IMR-90 (cell line): ENCODE results near the gene TRAF1. TPM values are rescaled to one million over a fixed set of nuclear protein-coding genes. Genes with fewer than 3 reads are reported as not detected.

ENCODE experiments used
- ATAC-seq: fragments of 200-7000 bp; cut with Tn5 transposase; 2 replicates; pipeline ENCODE4 v1.9.1; 2020; ENCODE audit warnings: low read depth, mild to moderate bottlenecking, moderate library complexity
- BruUV-seq: library from RNA; stranded (reverse); fragments of 400-500 nt; replicated peaks from 2 replicates; lab custom pipeline; 2021; lab: Mats Ljungman, UMichigan
- CTCF ChIA-PET: fragments of 300-600 bp; formaldehyde crosslinking; extraction: SDS; loops from one replicate; lab custom pipeline; 2021; ENCODE audit warnings: antibody characterized with exemption; lab: Yijun Ruan, JAX
- POLR2A ChIA-PET: fragments of 300-600 bp; sonication (Branson Sonifier 250); formaldehyde crosslinking; loops from one replicate; lab custom pipeline; 2022; ENCODE audit warnings: antibody characterized with exemption; ENCODE audit not compliant: unreplicated experiment; lab: Charles Lee
- DNase-seq: peaks from one replicate; pipeline ENCODE4 v3.0.0; 2013
- H2AFZ ChIP-seq: replicated peaks from 2 replicates; pipeline ENCODE3; 2013; ENCODE audit warnings: low read length, mild to moderate bottlenecking; ENCODE audit not compliant: poor library complexity
- H2AK5ac ChIP-seq: 2 replicates; pipeline ENCODE4 v1.6.1; 2013; ENCODE audit warnings: low read depth, low read length, inconsistent platforms
- H2AK9ac ChIP-seq: replicated peaks from 2 replicates; pipeline ENCODE3; 2013; ENCODE audit warnings: mild to moderate bottlenecking, low read depth, low read length, moderate library complexity; ENCODE audit not compliant: poor library complexity
- H2BK120ac ChIP-seq: 2 replicates; pipeline ENCODE4 v1.6.1; 2013; ENCODE audit warnings: low read depth, low read length, inconsistent platforms
- H2BK15ac ChIP-seq: 3 replicates; pipeline ENCODE4 v1.6.1; 2013; ENCODE audit warnings: low read depth, low read length, inconsistent platforms
- H2BK20ac ChIP-seq: 2 replicates; pipeline ENCODE4 v1.6.1; 2013; ENCODE audit warnings: low read depth, mild to moderate bottlenecking, inconsistent platforms, low read length, moderate library complexity
- H2BK5ac ChIP-seq: 2 replicates; pipeline ENCODE4 v1.6.1; 2013; ENCODE audit warnings: mild to moderate bottlenecking, low read depth, low read length, inconsistent platforms; ENCODE audit not compliant: poor library complexity, severe bottlenecking
- H3K14ac ChIP-seq: replicated peaks from 2 replicates; pipeline ENCODE4 v1.6.1; 2013; ENCODE audit warnings: low read depth, low read length, inconsistent platforms
- H3K18ac ChIP-seq: 2 replicates; pipeline ENCODE4 v1.6.1; 2013; ENCODE audit warnings: low read depth, low read length, control low read depth
- H3K23ac ChIP-seq: 2 replicates; pipeline ENCODE4 v1.6.1; 2013; ENCODE audit warnings: low read depth, low read length, inconsistent platforms
- H3K27ac ChIP-seq: 2 replicates; pipeline ENCODE4 v1.5.1; 2013; ENCODE audit warnings: mild to moderate bottlenecking, control low read depth, low read length; ENCODE audit not compliant: insufficient read depth
- H3K27me3 ChIP-seq: 2 replicates; pipeline ENCODE4 v1.6.1; 2013; ENCODE audit warnings: low read length; ENCODE audit not compliant: control insufficient read depth, insufficient read depth
- H3K36me3 ChIP-seq: 2 replicates; pipeline ENCODE4 v1.6.1; 2013; ENCODE audit warnings: low read length, mixed read lengths; ENCODE audit not compliant: control insufficient read depth, insufficient read depth
- H3K4ac ChIP-seq: 2 replicates; pipeline ENCODE4 v1.6.1; 2013; ENCODE audit warnings: low read depth, low read length, inconsistent platforms
- H3K4me1 ChIP-seq: 2 replicates; pipeline ENCODE4 v1.6.1; 2013; ENCODE audit warnings: low read length, mixed read lengths; ENCODE audit not compliant: control insufficient read depth, insufficient read depth
- H3K4me2 ChIP-seq: 2 replicates; pipeline ENCODE4 v1.6.1; 2013; ENCODE audit warnings: low read depth, mild to moderate bottlenecking, control low read depth, low read length, moderate library complexity
- H3K4me3 ChIP-seq: 2 replicates; pipeline ENCODE4 v1.5.1; 2013; ENCODE audit warnings: low read depth, mild to moderate bottlenecking, control low read depth, low read length, moderate library complexity; ENCODE audit not compliant: insufficient read depth
- H3K56ac ChIP-seq: 2 replicates; pipeline ENCODE4 v1.6.1; 2013; ENCODE audit warnings: low read length, inconsistent platforms; ENCODE audit not compliant: insufficient read depth; ENCODE audit errors: extremely low read depth
- H3K79me1 ChIP-seq, 2 experiments: 2 replicates each; pipeline ENCODE4 v1.6.1; 2013; ENCODE audit warnings: low read length in 2 of 2, inconsistent platforms in 1 of 2, low read depth in 1 of 2
- H3K9ac ChIP-seq: 2 replicates; pipeline ENCODE4 v1.6.1; 2013; ENCODE audit warnings: low read depth, low read length, control low read depth
- H3K9me1 ChIP-seq: 2 replicates; pipeline ENCODE4 v1.6.1; 2013; ENCODE audit warnings: low read length, inconsistent platforms; ENCODE audit not compliant: insufficient read depth
- H3K9me3 ChIP-seq: 2 replicates; pipeline ENCODE4 v1.6.1; 2013; ENCODE audit warnings: low read length; ENCODE audit not compliant: control insufficient read depth, insufficient read depth
- H4K20me1 ChIP-seq: 2 replicates; pipeline ENCODE4 v1.6.1; 2013; ENCODE audit warnings: low read length, inconsistent platforms; ENCODE audit not compliant: insufficient read depth
- H4K5ac ChIP-seq: 2 replicates; pipeline ENCODE4 v1.6.1; 2013; ENCODE audit warnings: mild to moderate bottlenecking, low read depth, low read length, control low read depth
- H4K8ac ChIP-seq, 2 experiments: 2 replicates each; pipeline ENCODE4 v1.6.1; 2013; ENCODE audit warnings: low read depth in 2 of 2, low read length in 2 of 2, control low read depth in 1 of 2, inconsistent platforms in 1 of 2
- H4K91ac ChIP-seq: 2 replicates; pipeline ENCODE4 v1.6.1; 2013; ENCODE audit warnings: low read depth, low read length, inconsistent platforms; ENCODE audit not compliant: insufficient read depth
- BHLHE40 ChIP-seq: fragments of 150-350 bp; IDR thresholded peaks from 2 replicates; pipeline ENCODE4 v1.6.1; 2016; ENCODE audit warnings: mild to moderate bottlenecking, low read depth, low read length
- CHD1 ChIP-seq: IDR thresholded peaks from 2 replicates; pipeline ENCODE4 v1.6.1; 2012; ENCODE audit warnings: low read depth, low read length, improper control_type of control experiment
- CTCF ChIP-seq: conservative IDR thresholded peaks from 2 replicates; pipeline ENCODE4 v1.5.1; 2012; ENCODE audit warnings: mild to moderate bottlenecking, low read depth, low read length, improper control_type of control experiment
- FOS ChIP-seq: fragments of 150-350 bp; IDR thresholded peaks from 2 replicates; pipeline ENCODE4 v1.6.1; 2016; ENCODE audit warnings: low read depth, low read length
- MAFK ChIP-seq: IDR thresholded peaks from 2 replicates; pipeline ENCODE4 v1.6.1; 2012; ENCODE audit warnings: low read depth, low read length, improper control_type of control experiment
- MAZ ChIP-seq: IDR thresholded peaks from 2 replicates; pipeline ENCODE4 v1.6.1; 2012; ENCODE audit warnings: low read depth, mild to moderate bottlenecking, low read length, improper control_type of control experiment, moderate library complexity, borderline replicate concordance
- MXI1 ChIP-seq: IDR thresholded peaks from 2 replicates; pipeline ENCODE4 v1.6.1; 2012; ENCODE audit warnings: low read depth, mild to moderate bottlenecking, low read length, moderate library complexity, borderline replicate concordance
- NFE2L2 ChIP-seq: fragments of 150-350 bp; IDR thresholded peaks from 2 replicates; pipeline ENCODE4 v1.6.1; 2016; ENCODE audit warnings: low read depth, mild to moderate bottlenecking, low read length
- POLR2A ChIP-seq: IDR thresholded peaks from 2 replicates; pipeline ENCODE4 v1.6.1; 2012; ENCODE audit warnings: mild to moderate bottlenecking, low read depth, low read length
- RAD21 ChIP-seq: IDR thresholded peaks from 2 replicates; pipeline ENCODE4 v1.6.1; 2012; ENCODE audit warnings: low read length, improper control_type of control experiment
- RCOR1 ChIP-seq: IDR thresholded peaks from 2 replicates; pipeline ENCODE4 v1.6.1; 2012; ENCODE audit warnings: mild to moderate bottlenecking, low read length, improper control_type of control experiment; ENCODE audit not compliant: insufficient replicate concordance
- RFX5 ChIP-seq: IDR thresholded peaks from 2 replicates; pipeline ENCODE4 v1.8.0; 2012; ENCODE audit warnings: low read depth, mild to moderate bottlenecking, low read length, moderate library complexity
- SMC3 ChIP-seq: fragments of 150-350 bp; IDR thresholded peaks from 2 replicates; pipeline ENCODE4 v1.6.1; 2016; ENCODE audit warnings: low read depth, mild to moderate bottlenecking, antibody characterized with exemption, low read length, moderate library complexity
- WGBS, 2 experiments: methylation state at CpG; one replicate each; pipeline versions ENCODE4 v1.1.5 to v1.1.7; 2013; ENCODE audit warnings: missing lambda C conversion rate in 2 of 2; ENCODE audit not compliant: insufficient read length in 1 of 2; ENCODE audit errors: extremely low coverage in 2 of 2; 5-methylcytosine and 5-hydroxymethylcytosine counted together
- dilution Hi-C: fragments of 300-500 bp; cut with HindIII; formaldehyde crosslinking; loops from one replicate; pipeline ENCODE4 v1.14.3; 2018; ENCODE audit warnings: low sequenced_read_pairs; ENCODE audit not compliant: unreplicated experiment
- in situ Hi-C: fragments of 300-500 bp; cut with MboI; formaldehyde crosslinking; loops from 3 replicates; pipeline ENCODE4 v1.14.3; 2019; ENCODE audit warnings: low sequenced_read_pairs, inconsistent platforms, mixed read lengths
- intact Hi-C: fragments of 100-400 bp; cut with micrococcal nuclease; formaldehyde crosslinking; loops from 2 replicates; pipeline ENCODE4 v1.10.0; 2022
- polyA plus RNA-seq, 3 experiments: library from polyadenylated mRNA; depleted of rRNA; stranded (reverse); fragments of >200 nt; gene quantifications; 2 replicates each; pipeline ENCODE4 v1.2.3, GENCODE V29; 2012; ENCODE audit warnings: low replicate concordance in 1 of 3
- total RNA-seq: library from RNA; depleted of rRNA; stranded (reverse); fragments of >200 nt; gene quantifications from 2 replicates; pipeline ENCODE4 v1.2.3, GENCODE V29; 2012

Gene TRAF1
- total and polyA plus RNA-seq, 2 of the 4 experiments (the other 2 are of a cell fraction): 3.9 to 4.1 TPM

- POLR2A ChIA-PET: no interaction called here
- Histone ChIP-seq H3K9me3 (no peaks in the 10 kb centered on the region), H3K79me1 (0 out of 4 replicates have a peak, but pooled peaks cover 0 to 5% of the 10 kb centered on the region in 2 experiments), H2BK120ac (peak overlapping the region; percentile 96), H2BK5ac (peak overlapping the region; percentile 88), H2AK9ac (peak overlapping the region; percentile 93), H2AFZ (peak overlapping the region; percentile 78), H2BK15ac (peak overlapping the region; percentile 73; the same call in 1 of the 3 replicates), H4K8ac (peak overlapping the region; percentile 59 to 77), H4K5ac (peak overlapping the region; percentile 61), H3K36me3 (no peaks in the 10 kb centered on the region), H3K23ac (peak overlapping the region; percentile 73), H4K91ac (peak overlapping the region; percentile 89), H3K27ac (peak overlapping the region; percentile 99), H3K27me3 (no peaks in the 10 kb centered on the region), H3K9ac (peak overlapping the region; percentile 63), H3K56ac (peak overlapping the region; percentile 86), H2AK5ac (peak overlapping the region; percentile 44; the same call in 1 of the 2 replicates), H3K4me3 (no peak overlapping the region), H3K4me1 (peaks cover 40% of the 10 kb centered on the region), H3K4me2 (peak overlapping the region; percentile 57), H2BK20ac (peak overlapping the region; percentile 93), H3K14ac (peak overlapping the region; percentile 75), H3K4ac (peak overlapping the region; percentile 94), H3K9me1 (peaks cover 16% of the 10 kb centered on the region), H3K18ac (peak overlapping the region; percentile 92), H4K20me1 (no peaks in the 10 kb centered on the region)
- ATAC-seq: peak; percentile 4
- no peak for DNase-seq
- no peak for TF ChIP-seq CHD1
- no peak for TF ChIP-seq MAZ
- TF ChIP-seq MXI1: no peak
- no peak for TF ChIP-seq FOS
- TF ChIP-seq CTCF: no peak
- no peak for TF ChIP-seq SMC3
- no peak for TF ChIP-seq NFE2L2
- no peak for TF ChIP-seq MAFK
- TF ChIP-seq RAD21: no peak
- TF ChIP-seq POLR2A: no peak
- no peak for TF ChIP-seq BHLHE40
- no peak for TF ChIP-seq RFX5
- no peak for TF ChIP-seq RCOR1
- CTCF ChIA-PET: interaction anchor here (1.0 to 1.3 kb wide), 2 partner anchors 20 to 44 kb away, joined by 4 to 5 read pairs; no protein-coding TSS in a partner anchor
- dilution Hi-C loops: no loop called here
- no TSS peak for BruUV-seq
- in situ Hi-C loops: loop anchor here (5.0 kb wide), 1 partner anchor 65 kb away; no protein-coding TSS in a partner anchor
- no CpG with 5 or more reads among the region's 1 CpG for WGBS, 2 experiments
- intact Hi-C loops: loop anchor here (2.0 to 5.0 kb wide), 4 partner anchors 68 to 320 kb away; no protein-coding TSS in a partner anchor
Measured at GRCh38 chr9:120937127-120937526, 10.5 kb upstream of the TRAF1 start.
